ENCODE measurements around the gene ATF6B. TPM values are rescaled to one million over a fixed set of nuclear protein-coding genes. Genes with fewer than 3 reads are reported as not detected.
"Not testable (repeated sequence)": the region's sequence is repeated elsewhere in the genome, so short reads cannot be mapped to it uniquely, and the experiment has no call there.

Gene ATF6B
- polyA plus RNA-seq, 1 donor: 84.4 TPM

DNA sequence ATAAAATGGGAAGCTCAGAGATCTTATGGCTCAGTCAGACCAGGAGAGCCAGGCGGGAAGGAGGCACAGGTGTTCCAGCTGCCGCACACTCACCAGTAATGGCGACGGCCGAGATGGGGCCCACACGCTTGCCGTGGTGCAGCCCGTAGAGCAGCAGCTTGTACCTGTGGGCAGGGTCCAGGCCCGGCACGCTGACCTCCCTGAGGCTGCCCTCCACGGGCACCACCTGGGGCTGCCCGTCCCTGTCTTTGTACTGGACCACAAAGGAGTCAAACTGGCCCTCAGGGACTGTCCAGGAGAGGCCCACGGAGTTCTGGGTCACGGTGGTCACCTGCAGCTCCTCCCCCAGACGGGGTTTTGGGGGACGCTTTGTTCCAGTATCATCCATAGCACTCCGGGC, 58.6 kb downstream of the ATF6B start:
- Histone ChIP-seq H3K4me3 (ENCODE audit: low read length) (no peak overlapping the region), H3K9me3 (ENCODE audit: control insufficient read depth, low read depth, low read length) (no peaks in the 10 kb centered on the region), H3K4me1 (ENCODE audit: control insufficient read depth, insufficient read depth, low read length) (no peaks in the 10 kb centered on the region), H3K27me3 (ENCODE audit: control insufficient read depth, insufficient read depth, low read length) (no peaks in the 10 kb centered on the region), H3K27ac (ENCODE audit: low read length) (no peak overlapping the region), H3K36me3 (ENCODE audit: control insufficient read depth, insufficient read depth, low read length) (peaks cover 6% of the 10 kb centered on the region)
- no peak for DNase-seq
- WGBS (ENCODE audit: insufficient coverage, low lambda C conversion rate): no CpG with 5 or more reads among the region's 17 CpGs

DNA sequence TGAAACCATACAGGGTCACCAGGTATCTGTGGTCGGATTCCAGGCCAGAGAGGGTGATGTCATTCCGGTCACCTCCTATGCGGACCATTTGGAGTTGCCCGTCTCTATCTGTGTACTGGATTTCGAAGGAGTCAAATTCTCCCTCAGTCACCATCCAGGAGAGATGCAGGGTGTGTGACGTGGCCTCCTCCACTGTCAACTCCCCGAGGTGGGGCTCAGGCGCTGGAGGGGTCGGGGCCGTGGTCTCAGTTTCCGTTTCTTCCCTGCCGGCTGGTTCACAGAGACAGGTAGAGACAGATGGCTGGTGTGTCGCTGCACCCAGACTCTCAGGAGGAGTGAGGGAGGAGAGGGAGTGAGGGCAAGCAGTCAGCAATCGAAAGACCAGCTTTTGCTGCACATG, 59.2 kb downstream of the ATF6B start:
- no peak for DNase-seq
- peaks cover 6% of the 10 kb centered on the region for H3K36me3 ChIP-seq (ENCODE audit: control insufficient read depth, insufficient read depth, low read length)
- H3K9me3 ChIP-seq (ENCODE audit: control insufficient read depth, low read depth, low read length): no peaks in the 10 kb centered on the region
- no peak overlapping the region for H3K4me3 ChIP-seq (ENCODE audit: low read length)
- 90% methylated on average over 2 of the region's 14 CpGs for whole genome bisulfite sequencing (ENCODE audit: insufficient coverage, low lambda C conversion rate)
- H3K27ac ChIP-seq (ENCODE audit: low read length): no peak overlapping the region
- no peaks in the 10 kb centered on the region for H3K4me1 ChIP-seq (ENCODE audit: control insufficient read depth, insufficient read depth, low read length)
- H3K27me3 ChIP-seq (ENCODE audit: control insufficient read depth, insufficient read depth, low read length): no peaks in the 10 kb centered on the region

DNA sequence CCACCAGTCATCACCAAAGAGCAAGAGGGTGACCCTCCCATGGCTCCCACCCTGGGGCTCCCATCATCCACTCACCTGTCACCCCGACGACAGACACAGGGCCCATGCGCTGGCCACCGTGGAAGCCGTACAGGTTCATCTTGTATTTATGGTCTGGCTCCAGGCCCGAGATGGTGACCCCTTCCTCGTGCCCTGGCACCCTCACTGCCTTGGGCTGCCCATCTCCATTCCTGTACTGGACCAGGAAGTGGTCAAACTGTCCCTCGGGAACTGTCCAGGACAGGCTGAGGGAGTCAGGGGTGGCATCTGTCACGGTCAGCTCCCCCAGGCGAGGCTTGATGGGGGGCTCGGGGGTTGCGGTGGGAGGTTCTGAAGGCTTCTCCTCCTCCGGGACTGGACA, 59.7 kb downstream of the ATF6B start:
- not testable (repeated sequence) for H3K4me1 ChIP-seq (ENCODE audit: control insufficient read depth, insufficient read depth, low read length); H3K9me3 ChIP-seq (ENCODE audit: control insufficient read depth, low read depth, low read length); H3K36me3 ChIP-seq (ENCODE audit: control insufficient read depth, insufficient read depth, low read length); DNase-seq; H3K4me3 ChIP-seq (ENCODE audit: low read length); H3K27me3 ChIP-seq (ENCODE audit: control insufficient read depth, insufficient read depth, low read length); H3K27ac ChIP-seq (ENCODE audit: low read length)
- no CpG with 5 or more reads among the region's 13 CpGs for WGBS (ENCODE audit: insufficient coverage, low lambda C conversion rate)

DNA sequence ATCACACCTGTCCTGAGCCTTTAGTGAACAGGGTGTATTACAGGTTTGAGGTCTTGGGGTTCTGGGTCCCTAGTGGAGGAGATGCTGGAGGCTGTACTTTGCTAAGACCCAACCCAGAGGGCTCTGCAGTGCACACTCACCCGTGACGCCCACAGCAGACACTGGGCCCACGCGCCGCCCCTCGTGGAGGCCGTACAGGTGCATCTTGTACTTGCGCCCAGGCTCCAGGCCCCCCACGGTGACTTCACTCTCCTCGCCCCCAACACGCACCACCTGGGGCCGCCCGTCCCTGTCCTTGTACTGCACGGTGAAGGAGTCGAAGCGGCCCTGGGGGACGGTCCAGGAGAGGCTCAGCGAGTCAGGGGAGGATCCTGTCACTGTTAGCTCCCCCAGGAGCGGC, 60.5 kb downstream of the ATF6B start:
- not testable (repeated sequence) for H3K9me3 ChIP-seq (ENCODE audit: control insufficient read depth, low read depth, low read length); H3K4me3 ChIP-seq (ENCODE audit: low read length); H3K36me3 ChIP-seq (ENCODE audit: control insufficient read depth, insufficient read depth, low read length); H3K27ac ChIP-seq (ENCODE audit: low read length); H3K27me3 ChIP-seq (ENCODE audit: control insufficient read depth, insufficient read depth, low read length); DNase-seq; H3K4me1 ChIP-seq (ENCODE audit: control insufficient read depth, insufficient read depth, low read length)
- WGBS (ENCODE audit: insufficient coverage, low lambda C conversion rate): no CpG with 5 or more reads among the region's 19 CpGs

Other genes with a start within 250 kb of the ATF6B start
- 157 TPM for gene SLC44A4, start 249.2 kb downstream of the ATF6B start, polyA plus RNA-seq
- gene EHMT2, start 230.5 kb downstream of the ATF6B start, polyA plus RNA-seq: 50.5 TPM
- 11.8 TPM for gene ZBTB12, start 226.2 kb downstream of the ATF6B start, polyA plus RNA-seq
- gene C2, start 200.5 kb downstream of the ATF6B start, polyA plus RNA-seq: 9.3 TPM
- 37.1 TPM for gene CFB, start 182.2 kb downstream of the ATF6B start, polyA plus RNA-seq
- gene NELFE, start 169.3 kb downstream of the ATF6B start, polyA plus RNA-seq: 77.7 TPM
- gene SKIC2, start 169.1 kb downstream of the ATF6B start, polyA plus RNA-seq: 52.6 TPM
- gene DXO, start 156.1 kb downstream of the ATF6B start, polyA plus RNA-seq: 20.0 TPM
- 92.9 TPM for gene C4A, start 146.2 kb downstream of the ATF6B start, polyA plus RNA-seq
- gene C4B, start 113.5 kb downstream of the ATF6B start, polyA plus RNA-seq: 91.2 TPM
- 1.5 TPM for gene CYP21A2, start 89.8 kb downstream of the ATF6B start, polyA plus RNA-seq
- 17.5 TPM for gene TNXB, start 18.9 kb downstream of the ATF6B start, polyA plus RNA-seq
- gene FKBPL, start 2.0 kb upstream of the ATF6B start, polyA plus RNA-seq: 5.1 TPM
- 5.3 TPM for gene PRRT1, start 23.7 kb upstream of the ATF6B start, polyA plus RNA-seq
- gene PPT2, start 25.9 kb upstream of the ATF6B start, polyA plus RNA-seq: 31.0 TPM
- 29.1 TPM for gene EGFL8, start 36.3 kb upstream of the ATF6B start, polyA plus RNA-seq
- gene AGPAT1, start 47.8 kb upstream of the ATF6B start, polyA plus RNA-seq: 109 TPM
- gene RNF5, start 50.2 kb upstream of the ATF6B start, polyA plus RNA-seq: 85.7 TPM
- gene AGER, start 56.0 kb upstream of the ATF6B start, polyA plus RNA-seq: 14.9 TPM
- gene PBX2, start 62.0 kb upstream of the ATF6B start, polyA plus RNA-seq: 125 TPM
- 14.3 TPM for gene GPSM3, start 64.4 kb upstream of the ATF6B start, polyA plus RNA-seq
- 8.1 TPM for gene NOTCH4, start 95.8 kb upstream of the ATF6B start, polyA plus RNA-seq
- not detected for gene TSBP1, start 243.7 kb upstream of the ATF6B start, polyA plus RNA-seq

Measured in large intestine (tissue), 3 donors.